Ovary (tissue), 10 donors: ENCODE measurements around the gene KLHL6. TPM values are rescaled to one million over a fixed set of nuclear protein-coding genes. Genes with fewer than 3 reads are reported as not detected.

Experiments
- DNase-seq, 5 donors: peaks; one replicate each; pipeline ENCODE4 v3.0.0-alpha.2; 2019 to 2020
- H3K27ac ChIP-seq, 2 donors: fragments of 200-600 bp; one replicate each; pipeline versions ENCODE4 v1.5.1 to v1.8.0; 2019 to 2022
- H3K27me3 ChIP-seq: fragments of 200-600 bp; one replicate; pipeline ENCODE4 v1.8.0; 2022
- H3K36me3 ChIP-seq: fragments of 200-600 bp; sonication (generic); one replicate; pipeline ENCODE4 v1.5.1; 2019
- H3K4me1 ChIP-seq: one replicate; pipeline ENCODE4 v1.8.1; 2013; ENCODE audit warnings: mild to moderate bottlenecking, moderate library complexity; ENCODE audit not compliant: insufficient read depth
- H3K4me3 ChIP-seq: fragments of 200-600 bp; sonication (generic); one replicate; pipeline ENCODE4 v1.5.1; 2017
- H3K9me3 ChIP-seq, 2 donors: fragments of 200-600 bp in 1 of 2; sonication (generic) in 1 of 2; one replicate each; pipeline versions ENCODE4 v1.5.1 to v1.8.1; 2013 to 2019; ENCODE audit warnings: mild to moderate bottlenecking in 1 of 2, moderate library complexity in 1 of 2
- EP300 ChIP-seq: sonication (generic); formaldehyde crosslinking; IDR thresholded peaks from one replicate; pipeline ENCODE4 v1.6.1; 2017; ENCODE audit warnings: antibody characterized with exemption
- POLR2A ChIP-seq: fragments of 450-650 bp; IDR thresholded peaks from one replicate; pipeline ENCODE4 v1.6.1; 2017; ENCODE audit warnings: antibody characterized with exemption, mild to moderate bottlenecking, moderate library complexity
- WGBS, 3 donors: extraction: QIAGEN DNeasy Blood & Tissue Kit in 1 of 3; methylation state at CpG; one replicate each; pipeline versions ENCODE4 v1.1.5 to v1.1.7; 2013 to 2017; 5-methylcytosine and 5-hydroxymethylcytosine counted together
- intact Hi-C, 4 donors: fragments of 100-400 bp; cut with DNase I; formaldehyde crosslinking; loops; one replicate each; pipeline versions ENCODE4 v1.11.0 to v1.15.1; 2022 to 2023
- long read RNA-seq, 3 donors: library from polyadenylated mRNA in 2 of 3; unstranded in 2 of 3; transcript quantifications; one replicate each; pipeline ENCODE4 v2.0.0 and lab custom pipeline, GENCODE V29; 2021 to 2026
- polyA plus RNA-seq, 2 donors: library from polyadenylated mRNA; stranded (reverse); fragments of 200-250 nt in 1 of 2; fragments of 350-450 nt in 1 of 2; fragmentation: Illumina TruSeq in 1 of 2; extraction: RNeasy Lipid Tissue Mini Kit (QIAGEN cat#74804) in 1 of 2; gene quantifications; one replicate each; pipeline ENCODE4 v1.2.3, GENCODE V29; 2013 to 2014
- total RNA-seq, 7 donors: library from RNA; depleted of rRNA in 2 of 7; stranded (reverse); fragments of >200 nt in 2 of 7; fragmentation: NEBNext Ultra II Directional in 3 of 7; extraction: Animal tissue kit (Norgen Biotek cat#: 25700) in 3 of 7; gene quantifications; one replicate each; pipeline versions ENCODE4 v1.1.0 to v1.2.4, GENCODE V29; 2016 to 2023
- TF ChIP-seq, protein P1 (sequence below), 3 donors: fragments of 450-650 bp in 2 of 3; fragments of 200-600 bp in 1 of 3; IDR thresholded peaks; one replicate each; pipeline versions ENCODE4 v1.5.1 to v1.8.0; 2016 to 2022; ENCODE audit warnings: antibody characterized with exemption in 3 of 3, mild to moderate bottlenecking in 1 of 3
- donor health status: DM: no; HTN: no; CAD: no; lungs with moderate emphysema.
- donor health status: DM: no; HTN: no; CAD: no.
- donor health status: Bipolar disorder and iron deficiency.
- donor health status: DM: yes; HTN: yes; CAD: no.
- donor health status: DM: no; HTN: no; CAD: no.
- donor health status: DM: yes; HTN: yes; CAD: no.

The KLHL6 gene, protein sequence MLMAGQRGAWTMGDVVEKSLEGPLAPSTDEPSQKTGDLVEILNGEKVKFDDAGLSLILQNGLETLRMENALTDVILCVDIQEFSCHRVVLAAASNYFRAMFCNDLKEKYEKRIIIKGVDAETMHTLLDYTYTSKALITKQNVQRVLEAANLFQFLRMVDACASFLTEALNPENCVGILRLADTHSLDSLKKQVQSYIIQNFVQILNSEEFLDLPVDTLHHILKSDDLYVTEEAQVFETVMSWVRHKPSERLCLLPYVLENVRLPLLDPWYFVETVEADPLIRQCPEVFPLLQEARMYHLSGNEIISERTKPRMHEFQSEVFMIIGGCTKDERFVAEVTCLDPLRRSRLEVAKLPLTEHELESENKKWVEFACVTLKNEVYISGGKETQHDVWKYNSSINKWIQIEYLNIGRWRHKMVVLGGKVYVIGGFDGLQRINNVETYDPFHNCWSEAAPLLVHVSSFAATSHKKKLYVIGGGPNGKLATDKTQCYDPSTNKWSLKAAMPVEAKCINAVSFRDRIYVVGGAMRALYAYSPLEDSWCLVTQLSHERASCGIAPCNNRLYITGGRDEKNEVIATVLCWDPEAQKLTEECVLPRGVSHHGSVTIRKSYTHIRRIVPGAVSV
- total RNA-seq (1 to 10 TPM in 2 of 7 donors, under 1 TPM in 5; 0.35 to 3.9 (median 0.92) TPM), polyA plus RNA-seq (1 to 10 TPM in 1 of 2 donors, under 1 TPM in 1; 0.21 to 2.7 TPM)
- long read RNA-seq, donor 1, partial matches to known transcripts = 2 of 2 reads
- long read RNA-seq, donor 1, other reads (novel, unspliced or antisense) = 0 of 2 reads
- long read RNA-seq, donor 2 = 0 reads
- long read RNA-seq, donor 3, full-length matches to known transcripts = 2 of 4 reads
- long read RNA-seq, donor 3, partial matches to known transcripts = 2 of 4 reads
- long read RNA-seq, donor 3, other reads (novel, unspliced or antisense) = 0 of 4 reads

DNA sequence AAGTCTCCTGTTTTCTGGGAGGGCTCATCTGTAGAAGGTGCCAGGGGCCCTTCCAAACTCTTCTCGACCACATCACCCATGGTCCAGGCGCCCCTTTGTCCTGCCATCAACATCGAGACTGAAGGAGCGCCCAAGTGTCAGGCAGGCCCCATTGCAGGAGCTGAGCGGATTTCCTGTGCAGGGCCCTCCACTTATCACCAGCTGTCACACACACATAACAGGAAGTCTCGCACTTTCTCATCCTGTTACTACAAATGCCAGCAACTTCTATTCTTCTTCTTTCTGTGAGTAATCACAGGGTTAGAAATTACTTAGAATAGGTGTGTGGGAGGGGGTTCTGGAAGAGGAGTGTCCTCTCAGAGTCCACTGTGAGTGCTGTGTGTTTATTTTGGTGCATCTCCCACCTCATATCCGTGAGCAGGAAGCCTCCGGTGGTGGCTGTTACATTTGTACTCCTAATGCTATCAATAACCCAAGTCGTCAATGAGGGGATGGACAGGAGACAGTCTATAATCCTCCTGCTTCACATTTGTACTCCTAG lies at the start of gene KLHL6:
Gene KLHL6 (minus strand): TSS at position 166 of the 541 bp plus-strand sequence. CDS start 53 bp downstream, at position 113.
- H3K27me3 ChIP-seq = no peaks in the 10 kb centered on the region
- H3K4me3 ChIP-seq = no peak within 1 kb of the TSS
- no peaks in the 10 kb centered on the region for H3K9me3 ChIP-seq
- no peaks in the 10 kb centered on the region for H3K36me3 ChIP-seq
- TF ChIP-seq EP300 (no peak), POLR2A (no peak)
- TF ChIP-seq, protein P1, sequence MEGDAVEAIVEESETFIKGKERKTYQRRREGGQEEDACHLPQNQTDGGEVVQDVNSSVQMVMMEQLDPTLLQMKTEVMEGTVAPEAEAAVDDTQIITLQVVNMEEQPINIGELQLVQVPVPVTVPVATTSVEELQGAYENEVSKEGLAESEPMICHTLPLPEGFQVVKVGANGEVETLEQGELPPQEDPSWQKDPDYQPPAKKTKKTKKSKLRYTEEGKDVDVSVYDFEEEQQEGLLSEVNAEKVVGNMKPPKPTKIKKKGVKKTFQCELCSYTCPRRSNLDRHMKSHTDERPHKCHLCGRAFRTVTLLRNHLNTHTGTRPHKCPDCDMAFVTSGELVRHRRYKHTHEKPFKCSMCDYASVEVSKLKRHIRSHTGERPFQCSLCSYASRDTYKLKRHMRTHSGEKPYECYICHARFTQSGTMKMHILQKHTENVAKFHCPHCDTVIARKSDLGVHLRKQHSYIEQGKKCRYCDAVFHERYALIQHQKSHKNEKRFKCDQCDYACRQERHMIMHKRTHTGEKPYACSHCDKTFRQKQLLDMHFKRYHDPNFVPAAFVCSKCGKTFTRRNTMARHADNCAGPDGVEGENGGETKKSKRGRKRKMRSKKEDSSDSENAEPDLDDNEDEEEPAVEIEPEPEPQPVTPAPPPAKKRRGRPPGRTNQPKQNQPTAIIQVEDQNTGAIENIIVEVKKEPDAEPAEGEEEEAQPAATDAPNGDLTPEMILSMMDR (IDR thresholded peaks at IDR 0.05) = no peak
- peaks cover 1% of the 10 kb centered on the region for H3K4me1 ChIP-seq
- 66 to 69% (median 68%) methylated on average over 9 of the region's 9 CpGs for WGBS, 3 donors
- intact Hi-C loops = no loop called here
- DNase-seq = no peak
- no peak within 1 kb of the TSS for H3K27ac ChIP-seq

DNA sequence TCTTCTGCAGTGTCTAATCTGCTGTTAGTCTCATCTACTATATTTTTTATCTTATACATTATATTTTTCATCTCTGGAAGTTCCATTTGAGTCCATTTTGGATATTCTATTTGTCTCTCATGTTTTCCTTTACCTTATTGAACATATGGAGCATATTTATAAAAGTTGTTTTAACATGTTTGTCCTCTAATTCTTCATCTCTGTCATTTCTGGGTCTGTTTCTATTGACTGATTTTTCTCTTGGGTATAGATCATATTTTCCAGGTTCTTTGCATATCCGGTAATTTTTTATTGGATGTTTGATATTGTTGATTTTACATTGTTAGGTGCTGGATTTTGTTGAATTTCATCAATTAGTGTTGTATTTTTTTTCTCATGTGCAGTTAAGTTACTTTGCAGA lies 42.5 kb upstream of the KLHL6 start:
- Histone ChIP-seq H3K9me3 (no peaks in the 10 kb centered on the region), H3K27me3 (no peaks in the 10 kb centered on the region), H3K36me3 (no peaks in the 10 kb centered on the region), H3K4me1 (no peaks in the 10 kb centered on the region), H3K4me3 (no peak overlapping the region), H3K27ac (no peak overlapping the region)
- WGBS, 3 donors = 0 to 42% (median 40%) methylated on average over 1 of the region's 1 CpG
- intact Hi-C loops = loop anchor here in 1 of 4 donors (10.0 kb wide), 1 partner anchor 123 kb away; no protein-coding TSS in a partner anchor
- DNase-seq = no peak
- TF ChIP-seq POLR2A (no peak), EP300 (no peak)
- TF ChIP-seq, protein P1 (IDR thresholded peaks at IDR 0.05) = no peak

DNA sequence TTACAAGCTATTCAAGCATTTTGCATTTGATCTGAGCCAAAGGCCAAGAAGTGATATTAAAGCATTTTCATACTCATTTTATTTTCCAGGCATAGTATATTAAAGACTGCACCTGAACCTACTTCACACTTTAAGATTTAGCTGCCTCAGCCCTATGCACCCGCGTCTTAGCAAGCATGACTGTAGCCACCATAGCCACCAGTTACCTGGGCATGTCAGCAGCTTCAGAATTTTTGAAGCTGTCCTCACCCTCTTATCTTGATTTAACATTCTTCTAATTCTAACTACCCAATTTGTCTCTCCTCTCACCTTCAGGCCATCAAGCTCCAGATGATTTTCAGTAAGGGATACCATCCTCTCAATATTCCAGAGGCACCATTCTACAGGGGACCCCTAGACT lies 39.1 kb upstream of the KLHL6 start:
- 79 to 99% (median 97%) methylated on average over 2 of the region's 2 CpGs for WGBS, 3 donors
- H3K27me3 ChIP-seq = no peaks in the 10 kb centered on the region
- no peaks in the 10 kb centered on the region for H3K4me1 ChIP-seq
- no peaks in the 10 kb centered on the region for H3K36me3 ChIP-seq
- H3K9me3 ChIP-seq = no peaks in the 10 kb centered on the region
- intact Hi-C loops = loop anchor here in 1 of 4 donors (10.0 kb wide), 1 partner anchor 120 kb away; no protein-coding TSS in a partner anchor
- no peak for TF ChIP-seq POLR2A
- TF ChIP-seq EP300 = no peak
- TF ChIP-seq, protein P1 (IDR thresholded peaks at IDR 0.05) = no peak
- DNase-seq = no peak
- no peak overlapping the region for H3K4me3 ChIP-seq
- H3K27ac ChIP-seq = no peak overlapping the region

GRCh38 chr3:183592821-183593220 lies 37.3 kb upstream of the KLHL6 start:
- TF ChIP-seq, protein P1 (IDR thresholded peaks at IDR 0.05) = no peak
- TF ChIP-seq EP300 (no peak), POLR2A (no peak)
- WGBS, 3 donors = 93 to 97% (median 96%) methylated on average over 7 of the region's 7 CpGs
- H3K4me1 ChIP-seq = no peaks in the 10 kb centered on the region

More at GRCh38 chr3:183592821-183593220, 37.3 kb upstream of the KLHL6 start:
- H3K9me3 ChIP-seq = no peaks in the 10 kb centered on the region
- H3K36me3 ChIP-seq = no peaks in the 10 kb centered on the region
- no peak overlapping the region for H3K27ac ChIP-seq
- H3K27me3 ChIP-seq = no peaks in the 10 kb centered on the region
- no peak for DNase-seq
- intact Hi-C loops = loop anchor here in 1 of 4 donors (10.0 kb wide), 1 partner anchor 118 kb away; no protein-coding TSS in a partner anchor
- H3K4me3 ChIP-seq = no peak overlapping the region
